PFSK-1 (cell line): Measurements from ENCODE around the gene SIGLEC10.
A peak's percentile ranks its signal among the peaks of the same experiment; 100 is the strongest.

ENCODE experiments used
- FOXP2 ChIP-seq: optimal IDR thresholded peaks from 2 replicates; pipeline ENCODE3; 2011; ENCODE audit warnings: borderline replicate concordance, control low read depth, inconsistent platforms; ENCODE audit not compliant: insufficient read depth; ENCODE audit errors: extremely low read length, extremely low read depth
- POLR2AphosphoS5 ChIP-seq: IDR thresholded peaks from 2 replicates; pipeline ENCODE4 v1.6.1; 2012; ENCODE audit warnings: low read depth, mild to moderate bottlenecking, control low read depth, low read length, moderate library complexity
- REST ChIP-seq, 2 experiments: IDR thresholded peaks; 2 replicates each; pipeline versions ENCODE4 v1.6.1 to v1.8.0; 2011 to 2012; ENCODE audit warnings: low read depth in 2 of 2, low read length in 2 of 2, control low read depth in 1 of 2, inconsistent platforms in 1 of 2, mild to moderate bottlenecking in 1 of 2, moderate library complexity in 1 of 2; ENCODE audit not compliant: insufficient read depth in 1 of 2
- SIN3A ChIP-seq: IDR thresholded peaks from 2 replicates; pipeline ENCODE4 v1.6.1; 2012; ENCODE audit warnings: mild to moderate bottlenecking, low read length, moderate library complexity, borderline replicate concordance; ENCODE audit not compliant: insufficient read depth
- TAF1 ChIP-seq: IDR thresholded peaks from 2 replicates; pipeline ENCODE4 v1.6.1; 2012; ENCODE audit warnings: low read length, control low read depth, borderline replicate concordance; ENCODE audit not compliant: insufficient read depth

The SIGLEC10 gene

GRCh38 chr19:51371186-51371690 lies 46.2 kb downstream of the SIGLEC10 start:
- TF ChIP-seq TAF1 (no peak), REST (IDR thresholded peaks at IDR 0.05; ENCODE audit: insufficient read depth in 1 of 2, low read depth in 2 of 2, low read length in 2 of 2) (no peak), FOXP2 (no peak)

- TF ChIP-seq POLR2AphosphoS5 (no peak), FOXP2 (no peak), SIN3A (no peak), REST (IDR thresholded peaks at IDR 0.05; ENCODE audit: insufficient read depth in 1 of 2, low read depth in 2 of 2, low read length in 2 of 2) (no peak)
Observed at GRCh38 chr19:51370230-51370629, 47.2 kb downstream of the SIGLEC10 start.

- TF ChIP-seq SIN3A (no peak), TAF1 (no peak), POLR2AphosphoS5 (no peak), FOXP2 (no peak), REST (IDR thresholded peaks at IDR 0.05; ENCODE audit: insufficient read depth in 1 of 2, low read depth in 2 of 2, low read length in 2 of 2) (no peak)
Observed at GRCh38 chr19:51368366-51369282, 48.8 kb downstream of the SIGLEC10 start, which contains the start of gene CLDND2. CLDND2 (minus strand) TSS chr19:51369003; CDS start chr19:51368577, 426 bp downstream.

- TF ChIP-seq SIN3A: no peak
- no peak for TF ChIP-seq FOXP2
- TF ChIP-seq TAF1: no peak
- 0 out of 4 replicates have a peak, but pooled peaks of 1 of the 2 experiments have one; percentile 31 for TF ChIP-seq REST (IDR thresholded peaks at IDR 0.05; ENCODE audit: insufficient read depth in 1 of 2, low read depth in 2 of 2, low read length in 2 of 2)
- TF ChIP-seq POLR2AphosphoS5: peak; percentile 85
Observed at GRCh38 chr19:51367565-51368365, 49.7 kb downstream of the SIGLEC10 start.
